ENCODE data around the gene IFNL3. TPM values are rescaled to one million over a fixed set of nuclear protein-coding genes. Genes with fewer than 3 reads are reported as not detected.

IFNL3 gene
- total RNA-seq, 1 experiment from 2014 or later: not detected

DNA sequence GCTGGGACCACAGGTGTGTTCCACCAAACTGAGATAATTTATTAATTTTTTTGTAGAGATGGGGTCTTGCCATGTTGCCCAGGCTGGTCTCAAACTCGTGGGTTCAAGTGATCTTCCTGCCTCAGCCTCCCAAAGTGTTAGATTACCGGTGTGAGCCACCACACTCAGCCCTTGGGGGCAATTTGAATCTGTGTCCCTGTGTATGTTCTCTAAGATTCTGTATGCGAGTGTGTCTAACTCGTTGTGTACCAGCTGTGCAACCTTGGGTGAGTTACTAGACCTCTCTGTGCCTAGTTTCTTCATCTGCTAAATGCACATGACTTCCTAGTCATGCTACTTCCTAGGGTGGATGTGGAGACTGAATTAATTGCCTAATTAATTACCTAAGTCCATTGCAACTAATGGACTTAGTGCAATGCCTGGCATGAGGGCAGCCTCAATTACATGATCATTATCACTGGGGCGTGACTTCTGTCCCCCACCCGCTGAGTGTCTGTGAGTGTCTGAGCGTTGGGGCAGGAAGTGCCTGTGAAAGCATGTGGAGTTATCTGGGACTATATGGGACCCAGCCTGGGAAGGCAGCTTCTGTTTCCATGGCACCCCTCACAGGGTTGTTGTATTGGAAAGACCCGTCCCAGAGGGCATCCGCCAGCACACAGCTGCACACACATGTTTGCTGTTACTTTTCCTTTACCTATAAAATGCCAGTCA is 49.8 kb downstream of the IFNL3 start:
- H3K4me1 Mint-ChIP-seq: peaks cover 22% of the 10 kb centered on the region
- H3K27me3 Mint-ChIP-seq (ENCODE audit: low read depth): peaks cover 49% of the 10 kb centered on the region
- POLR2A ChIA-PET: interaction anchor here (1.0 kb wide), 1 partner anchor 50 kb away, joined by 3 read pairs; no protein-coding TSS in a partner anchor
- no peak overlapping the region for H3K4me3 Mint-ChIP-seq
- CTCF ChIA-PET: interaction anchor here (0.8 to 5.1 kb wide), 5 partner anchors 17 to 264 kb away, joined by 3 to 26 read pairs (median 3); partner anchors contain the start of genes MRPS12 and SARS2
- no peaks in the 10 kb centered on the region for H3K9me3 Mint-ChIP-seq
- TF ChIP-seq ZNF121 (CRISPR knock-in tag; IDR thresholded peaks at IDR 0.05) (0 out of 2 replicates have a peak, but pooled peaks have one; percentile 72), HMGA2 (CRISPR knock-in tag; IDR thresholded peaks at IDR 0.05) (no peak)
- H3K36me3 Mint-ChIP-seq: no peaks in the 10 kb centered on the region
- ATAC-seq (no peak), DNase-seq (ENCODE audit: low spot score) (no peak)
- H3K27ac Mint-ChIP-seq: no peak overlapping the region

- Mint-ChIP-seq H3K36me3 (no peaks in the 10 kb centered on the region), H3K4me3 (no peak overlapping the region), H3K9me3 (no peaks in the 10 kb centered on the region), H3K4me1 (peaks cover 22% of the 10 kb centered on the region), H3K27ac (no peak overlapping the region; the same call in 1 of the 2 replicates), H3K27me3 (ENCODE audit: low read depth) (peaks cover 46% of the 10 kb centered on the region)
- TF ChIP-seq ARID4B (CRISPR knock-in tag; IDR thresholded peaks at IDR 0.05; ENCODE audit: borderline replicate concordance): no peak
- TF ChIP-seq, protein P1, sequence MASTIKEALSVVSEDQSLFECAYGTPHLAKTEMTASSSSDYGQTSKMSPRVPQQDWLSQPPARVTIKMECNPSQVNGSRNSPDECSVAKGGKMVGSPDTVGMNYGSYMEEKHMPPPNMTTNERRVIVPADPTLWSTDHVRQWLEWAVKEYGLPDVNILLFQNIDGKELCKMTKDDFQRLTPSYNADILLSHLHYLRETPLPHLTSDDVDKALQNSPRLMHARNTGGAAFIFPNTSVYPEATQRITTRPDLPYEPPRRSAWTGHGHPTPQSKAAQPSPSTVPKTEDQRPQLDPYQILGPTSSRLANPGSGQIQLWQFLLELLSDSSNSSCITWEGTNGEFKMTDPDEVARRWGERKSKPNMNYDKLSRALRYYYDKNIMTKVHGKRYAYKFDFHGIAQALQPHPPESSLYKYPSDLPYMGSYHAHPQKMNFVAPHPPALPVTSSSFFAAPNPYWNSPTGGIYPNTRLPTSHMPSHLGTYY (CRISPR knock-in tag; IDR thresholded peaks at IDR 0.05): no peak
- TF ChIP-seq MYBL2 (CRISPR knock-in tag; IDR thresholded peaks at IDR 0.05): no peak
- no peak for TF ChIP-seq NR2C2 (CRISPR knock-in tag; IDR thresholded peaks at IDR 0.05)
- no peak for TF ChIP-seq HMGA2 (CRISPR knock-in tag; IDR thresholded peaks at IDR 0.05)
- no peak for TF ChIP-seq ZNF317 (CRISPR knock-in tag; IDR thresholded peaks at IDR 0.05; ENCODE audit: borderline replicate concordance, low read depth)
- TF ChIP-seq, protein P2, sequence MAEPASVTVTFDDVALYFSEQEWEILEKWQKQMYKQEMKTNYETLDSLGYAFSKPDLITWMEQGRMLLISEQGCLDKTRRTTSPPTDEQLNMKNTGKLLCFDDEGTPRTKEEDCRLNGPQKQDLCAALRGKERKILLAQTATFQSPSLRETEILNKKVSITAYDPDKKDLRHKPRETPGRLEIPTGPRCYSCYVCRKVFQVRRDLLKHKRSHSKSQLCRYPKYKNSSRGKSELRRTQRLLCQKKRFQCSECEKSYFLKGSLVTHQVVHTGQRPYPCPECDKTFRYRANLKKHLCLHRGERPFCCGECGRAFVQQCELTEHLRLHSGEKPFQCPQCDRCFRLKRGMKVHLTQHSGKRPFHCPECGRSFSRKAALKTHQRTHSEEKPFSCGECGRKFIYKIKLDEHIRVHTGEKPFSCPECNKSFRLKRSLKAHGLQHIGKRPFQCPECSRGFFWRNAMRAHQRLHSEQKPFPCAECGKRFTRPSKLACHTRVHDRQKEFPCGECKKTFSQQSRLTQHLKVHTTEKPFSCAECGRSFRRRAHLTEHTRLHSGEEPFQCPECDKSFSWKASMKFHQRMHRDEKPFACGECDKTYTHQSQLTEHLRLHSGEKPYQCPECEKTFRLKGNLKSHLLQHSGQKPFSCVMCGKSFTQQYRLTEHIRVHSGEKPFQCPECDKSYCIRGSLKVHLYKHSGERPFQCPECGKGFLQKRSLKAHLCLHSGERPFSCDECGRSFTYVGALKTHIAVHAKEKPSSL (CRISPR knock-in tag; conservative IDR thresholded peaks at IDR 0.05): no peak
- no peak for TF ChIP-seq TP53 (CRISPR knock-in tag; IDR thresholded peaks at IDR 0.05)
- TF ChIP-seq ATF3 (CRISPR knock-in tag; conservative IDR thresholded peaks at IDR 0.05): no peak
- no peak for TF ChIP-seq FOXK1 (CRISPR knock-in tag; IDR thresholded peaks at IDR 0.05)
- DNase-seq (ENCODE audit: low spot score) (no peak), ATAC-seq (no peak)
- ChIA-PET POLR2A (no interaction called here), CTCF (interaction anchor here (0.6 to 1.4 kb wide), 2 partner anchors 71 to 95 kb away, joined by 3 to 5 read pairs; no protein-coding TSS in a partner anchor)
These were observed 51.0 kb downstream of the IFNL3 start for GRCh38 chr19:39193803-39194202.

Other genes with a start within 250 kb of the IFNL3 start
- 18.9 to 22.7 TPM (median 20.0 TPM) in 3 replicates for gene FBXO27, start 212.5 kb downstream of the IFNL3 start, total RNA-seq (2021)
- gene ACP7, start 160.6 kb downstream of the IFNL3 start, total RNA-seq (2021): 0.09 to 0.11 TPM (median 0.11 TPM) in 3 replicates
- 69.8 to 77.7 TPM (median 73.9 TPM) in 3 replicates for gene PAK4, start 119.2 kb downstream of the IFNL3 start, total RNA-seq (2021)
- gene NCCRP1, start 48.0 kb downstream of the IFNL3 start, total RNA-seq (2021): 2.0 to 2.5 TPM (median 2.2 TPM) in 3 replicates
- 0.37 to 1.1 TPM (median 0.77 TPM) in 3 replicates for gene SYCN, start 40.7 kb downstream of the IFNL3 start, total RNA-seq (2021)
- gene IFNL4, start 3.9 kb upstream of the IFNL3 start, total RNA-seq (2021): not detected in 3 replicates
- gene IFNL2, start 23.4 kb upstream of the IFNL3 start, total RNA-seq (2021): not detected in 3 replicates
- gene IFNL1, start 51.4 kb upstream of the IFNL3 start, total RNA-seq (2021): not detected in 3 replicates
- 7.1 to 8.5 TPM (median 8.1 TPM) in 3 replicates for gene LRFN1, start 75.9 kb upstream of the IFNL3 start, total RNA-seq (2021)
- gene GMFG, start 91.0 kb upstream of the IFNL3 start, total RNA-seq (2021): 0.96 to 1.8 TPM (median 1.4 TPM) in 3 replicates
- 148 to 164 TPM (median 150 TPM) in 3 replicates for gene SAMD4B, start 97.4 kb upstream of the IFNL3 start, total RNA-seq (2021)
- gene PAF1, start 146.1 kb upstream of the IFNL3 start, total RNA-seq (2021): 27.8 to 34.4 TPM (median 29.4 TPM) in 3 replicates
- gene MED29, start 146.4 kb upstream of the IFNL3 start, total RNA-seq (2021): 37.6 to 42.9 TPM (median 39.4 TPM) in 3 replicates
- gene ZFP36, start 161.8 kb upstream of the IFNL3 start, total RNA-seq (2021): 17.3 to 22.2 TPM (median 18.4 TPM) in 3 replicates
- gene PLEKHG2, start 167.7 kb upstream of the IFNL3 start, total RNA-seq (2021): 62.3 to 72.0 TPM (median 63.6 TPM) in 3 replicates
- gene RPS16, start 190.9 kb upstream of the IFNL3 start, total RNA-seq (2021): 2,962 to 3,158 TPM (median 2,999 TPM) in 3 replicates
- gene SUPT5H, start 200.6 kb upstream of the IFNL3 start, total RNA-seq (2021): 109 to 135 TPM (median 110 TPM) in 3 replicates
- 136 to 154 TPM (median 137 TPM) in 3 replicates for gene TIMM50, start 235.8 kb upstream of the IFNL3 start, total RNA-seq (2021)